Measurements from ENCODE around the gene PLIN1.

GRCh38 chr15:89630974-89631901 lies 47.9 kb downstream of the PLIN1 start:
- no peak for TF ChIP-seq CTCF (IDR thresholded peaks at IDR 0.05)
- TF ChIP-seq EZH2 (IDR thresholded peaks at IDR 0.05; ENCODE audit: borderline replicate concordance, insufficient read depth, low read depth, low read length, poor library complexity, severe bottlenecking): no peak
